Epithelial cell of prostate (primary cell): ENCODE results near the gene SLCO2A1.

Source experiments
- DNase-seq: peaks from one replicate; pipeline ENCODE4 v3.0.0-alpha.2; 2011; ENCODE audit warnings: low read depth, low spot score
- H3K27ac ChIP-seq: fragments of 450-650 bp; 2 replicates; pipeline ENCODE4 v1.5.1; 2017; ENCODE audit warnings: mild to moderate bottlenecking

Gene SLCO2A1

DNA sequence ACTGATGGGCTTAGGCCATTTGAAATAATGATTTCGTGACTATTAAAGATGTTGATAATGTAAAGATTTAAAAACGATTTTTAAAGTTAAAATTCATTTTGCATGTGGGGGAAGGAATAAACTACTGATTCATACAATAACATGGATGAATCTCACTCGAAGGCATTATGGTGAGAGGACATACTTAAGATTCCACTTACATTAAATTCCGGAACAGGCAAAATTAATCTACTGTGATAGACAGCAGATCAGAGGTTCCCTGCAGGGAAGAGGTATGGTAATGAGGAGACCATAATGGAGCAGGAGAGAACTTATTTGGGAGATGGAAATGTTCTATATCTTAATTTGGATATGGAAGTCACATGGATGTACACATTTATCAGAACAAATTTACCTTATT, 105.7 kb downstream of the SLCO2A1 start:
- H3K27ac ChIP-seq = no peak overlapping the region
- DNase-seq = no peak

DNA sequence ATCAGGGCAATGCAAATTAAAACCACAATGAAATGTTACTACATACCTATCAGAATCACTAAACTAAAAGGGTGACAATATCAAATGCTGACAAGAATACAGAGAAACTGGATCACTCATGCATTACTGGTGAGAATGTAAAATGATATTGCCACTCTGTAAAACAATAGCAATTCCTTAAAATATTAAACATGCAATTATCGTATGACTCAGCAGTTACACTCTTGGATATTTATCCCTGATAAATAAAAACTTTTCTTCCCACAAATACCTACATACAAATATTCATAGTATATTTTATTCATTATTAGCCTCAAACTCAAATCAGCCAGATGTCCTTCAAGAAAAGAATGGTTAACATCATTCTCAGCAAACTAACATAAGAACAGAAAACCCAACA, 108.1 kb downstream of the SLCO2A1 start:
- H3K27ac ChIP-seq = no peak overlapping the region
- DNase-seq = no peak

DNA sequence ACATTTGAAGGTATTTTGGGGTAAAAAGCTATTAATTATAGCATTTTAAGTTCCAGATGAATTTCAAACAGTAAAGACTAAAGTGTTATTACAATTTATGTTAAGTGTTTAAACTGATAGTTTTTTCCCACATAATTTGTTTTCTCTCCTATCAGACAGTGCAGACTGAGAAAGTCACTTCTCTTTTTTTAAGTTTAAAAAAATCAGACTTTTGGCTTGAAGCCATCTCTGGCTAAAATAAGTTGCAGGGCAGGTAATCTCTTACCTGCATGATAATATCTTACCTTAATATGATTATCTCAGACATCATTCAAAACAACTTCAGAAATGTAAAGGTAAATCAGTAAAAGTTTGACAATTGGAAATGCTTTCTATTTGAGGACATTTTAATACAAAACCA, 112.6 kb downstream of the SLCO2A1 start:
- no peak for DNase-seq
- no peak overlapping the region for H3K27ac ChIP-seq

DNA sequence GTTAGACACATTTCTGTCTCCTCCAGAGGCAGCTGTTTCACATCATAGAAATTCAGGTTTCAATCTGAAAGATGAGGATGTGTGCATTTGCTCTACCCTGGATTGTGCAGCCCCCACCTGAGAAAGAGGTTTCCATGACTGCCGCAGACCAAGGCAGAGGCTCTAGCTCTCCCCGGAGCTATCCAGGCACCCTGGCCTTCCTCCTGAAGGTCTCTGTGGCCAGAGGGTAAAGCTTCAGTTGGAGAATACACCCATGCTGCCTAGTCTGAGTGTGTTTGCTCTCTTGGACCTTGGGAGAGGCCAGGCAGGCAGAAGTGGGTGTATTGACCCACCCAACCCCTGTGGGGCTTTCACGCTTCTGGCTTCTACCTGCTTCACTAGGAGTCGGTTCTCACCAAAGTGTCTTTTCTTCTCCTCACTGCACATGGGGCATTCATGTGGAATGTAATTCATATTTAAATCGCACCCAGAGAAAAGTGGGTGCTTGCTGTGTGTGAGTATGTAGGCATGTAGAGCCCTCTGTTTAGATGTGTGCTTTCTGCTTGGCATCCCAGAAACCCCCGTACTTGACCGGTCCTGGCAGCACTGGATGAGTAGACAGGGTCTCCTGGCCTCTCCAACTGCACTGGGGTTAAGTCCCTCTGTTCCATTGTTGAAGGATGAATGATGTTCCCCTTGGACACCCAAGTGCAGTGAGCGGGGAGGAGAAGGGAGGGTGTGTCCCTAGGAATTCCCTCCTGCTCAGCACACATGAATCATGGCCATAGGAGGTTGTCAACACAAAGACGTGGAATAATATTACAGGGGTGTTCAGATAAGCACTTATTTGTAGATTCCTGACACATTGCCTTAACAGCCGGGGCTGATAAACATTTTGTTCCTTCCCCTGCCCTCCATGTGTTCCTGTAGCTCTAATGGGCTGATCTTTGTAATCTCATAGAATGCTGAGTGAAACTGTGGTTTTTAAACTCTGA, 113.8 kb downstream of the SLCO2A1 start:
- DNase-seq = no peak
- H3K27ac ChIP-seq = no peak overlapping the region

DNA sequence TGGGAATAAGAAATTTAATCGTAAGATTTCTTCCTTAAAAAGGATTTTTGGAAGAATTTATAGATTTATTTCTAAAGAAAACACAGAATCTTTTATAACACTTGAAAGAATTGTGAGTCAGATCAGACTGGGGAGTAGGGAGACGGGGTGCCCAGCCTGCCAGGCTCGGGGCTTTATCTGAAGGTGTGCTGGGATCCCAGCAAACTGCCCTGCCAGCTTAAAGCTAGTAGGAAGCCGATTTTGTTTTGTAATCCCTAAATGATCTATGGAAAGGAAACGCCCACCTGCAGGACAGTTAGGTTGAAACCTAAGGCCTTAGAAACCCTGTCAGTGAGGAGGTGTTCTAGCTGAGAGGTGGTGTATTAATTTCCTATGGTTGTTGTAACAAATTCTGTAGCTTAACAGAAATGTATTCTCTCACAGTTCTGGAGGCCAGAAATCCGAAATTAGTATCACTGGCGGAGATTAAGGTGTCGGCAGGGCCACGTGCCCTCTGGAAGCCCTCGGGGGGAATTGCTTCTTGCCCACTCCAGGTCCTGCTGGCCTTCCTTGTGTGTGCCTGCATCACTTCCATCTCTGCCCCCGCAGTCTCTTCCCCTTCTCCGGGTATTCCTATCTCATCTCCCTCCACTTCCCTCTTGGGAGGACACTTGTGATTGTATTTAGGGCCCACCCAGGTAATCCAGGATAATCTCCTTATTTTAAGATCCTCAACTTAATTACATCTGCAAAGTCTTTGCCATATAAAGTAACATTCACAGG, 114.7 kb downstream of the SLCO2A1 start:
- DNase-seq = no peak
- no peak overlapping the region for H3K27ac ChIP-seq

DNA sequence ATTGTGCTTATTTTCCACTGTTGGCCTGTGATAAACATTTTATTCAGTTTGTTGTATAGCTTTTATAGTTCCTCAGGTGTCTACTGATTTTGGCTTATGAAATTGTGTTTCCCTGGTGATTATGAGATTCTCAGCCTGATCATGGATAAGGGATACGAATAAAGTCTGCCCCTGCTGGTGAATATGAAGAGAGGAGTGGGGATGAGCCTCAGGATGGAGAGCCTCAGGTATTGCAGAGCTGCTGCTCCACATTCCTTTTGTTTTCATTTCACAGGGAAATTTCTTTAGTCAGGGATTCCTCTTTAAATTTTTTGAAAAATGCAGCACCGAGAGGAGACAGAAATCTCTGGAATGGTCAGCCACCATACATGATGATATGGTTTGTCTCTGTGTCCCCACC, 119.3 kb downstream of the SLCO2A1 start:
- no peak for DNase-seq
- no peak overlapping the region for H3K27ac ChIP-seq

DNA sequence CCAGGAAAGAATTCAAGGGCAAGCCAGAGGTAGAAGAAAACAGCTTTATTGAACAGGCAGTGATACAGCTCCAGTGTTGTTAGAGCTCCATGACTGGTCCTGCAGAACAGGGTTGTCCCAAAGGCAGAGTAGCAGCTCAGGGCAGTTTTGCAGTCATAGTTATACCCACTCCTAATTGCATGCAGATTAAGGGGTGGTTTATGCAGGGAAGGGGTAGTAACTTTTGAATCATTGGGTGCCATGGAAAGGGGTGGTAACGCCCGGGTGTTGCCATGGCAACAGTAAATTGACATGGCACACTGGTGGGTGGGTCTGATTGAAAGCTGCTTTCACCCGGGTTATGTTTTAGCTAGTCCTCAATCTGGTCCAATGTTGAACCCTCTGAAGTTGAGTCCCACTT, 124.3 kb downstream of the SLCO2A1 start:
- DNase-seq = no peak
- H3K27ac ChIP-seq = no peak overlapping the region

DNA sequence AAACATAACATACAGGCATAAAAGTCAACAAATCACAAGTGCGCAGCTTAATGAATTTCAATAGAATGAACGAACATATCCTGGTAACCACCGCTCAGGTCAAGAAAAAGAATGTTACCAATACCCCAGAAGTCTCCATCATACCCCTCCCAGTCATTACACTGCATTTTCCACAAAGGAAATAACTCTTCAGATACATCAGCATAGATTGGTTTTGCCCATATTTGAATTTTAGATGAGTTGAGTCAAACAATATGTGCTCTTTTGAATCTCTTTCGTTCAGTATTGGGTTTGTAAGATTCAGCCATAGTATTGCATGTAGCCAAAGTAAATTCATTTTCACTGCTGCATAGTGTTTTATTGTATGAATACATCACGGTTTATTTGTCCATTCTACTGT, 127.9 kb downstream of the SLCO2A1 start:
- DNase-seq = no peak
- no peak overlapping the region for H3K27ac ChIP-seq

DNA sequence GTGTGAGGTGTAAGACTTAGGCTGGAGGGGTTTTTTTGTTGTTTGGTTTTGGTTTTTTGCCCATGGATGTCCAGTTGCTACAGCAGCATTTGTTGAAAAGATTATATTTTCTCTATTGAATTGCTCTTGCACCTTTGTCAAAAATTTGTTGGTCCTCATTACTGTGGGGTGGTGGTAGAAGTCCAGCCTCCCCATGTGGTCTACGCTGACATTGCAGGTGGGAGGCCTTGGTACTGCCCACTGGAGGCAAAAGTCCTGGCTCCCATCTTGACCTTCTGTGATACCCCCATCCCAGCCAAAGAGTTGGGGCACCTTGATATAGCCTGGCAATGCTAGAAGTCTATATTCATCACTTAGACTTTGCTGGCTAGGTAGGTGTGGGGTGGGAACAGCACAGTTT, 128.6 kb downstream of the SLCO2A1 start:
- DNase-seq = no peak

DNA sequence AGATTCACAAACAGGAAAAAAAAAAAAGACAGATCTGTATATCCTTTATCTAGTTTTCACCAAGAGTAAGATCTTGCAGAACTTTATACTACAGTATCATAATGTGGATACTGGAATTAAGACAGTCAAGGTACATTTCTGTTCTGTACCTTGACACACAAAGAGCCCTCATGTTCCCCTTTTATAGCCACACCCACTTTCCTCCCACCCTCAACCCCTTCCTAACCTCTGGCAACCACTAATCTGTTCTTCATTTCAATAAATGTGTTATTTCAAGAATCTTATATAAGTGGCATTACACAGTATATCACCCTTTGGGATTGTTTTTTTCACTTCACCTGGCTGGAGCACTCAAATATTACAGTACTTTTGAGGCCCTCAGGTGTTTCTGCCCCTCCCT, 130.4 kb downstream of the SLCO2A1 start:
- DNase-seq = no peak
- H3K27ac ChIP-seq = no peak overlapping the region

More for the DNA sequence above, 128.6 kb downstream of the SLCO2A1 start:
- no peak overlapping the region for H3K27ac ChIP-seq

DNA sequence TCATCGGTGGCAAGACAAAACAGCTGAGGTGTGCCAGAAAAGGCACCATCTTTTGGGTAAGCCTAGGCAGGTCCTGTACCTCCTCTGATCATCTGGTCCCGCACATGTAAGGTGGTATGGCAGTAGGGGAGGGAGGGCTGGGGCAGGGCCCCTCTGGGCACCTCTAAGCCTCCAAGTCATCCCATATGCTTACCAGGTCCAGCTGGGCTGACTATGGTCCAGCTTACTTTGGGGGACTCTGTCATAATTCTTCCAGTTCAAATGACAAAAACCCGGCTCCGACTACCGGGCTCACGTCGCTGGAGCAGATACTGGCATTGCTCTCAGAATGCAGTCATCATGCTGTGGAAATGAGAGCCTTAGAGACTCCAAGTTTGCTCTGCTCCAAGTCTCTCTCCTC, 132.2 kb downstream of the SLCO2A1 start:
- no peak overlapping the region for H3K27ac ChIP-seq
- no peak for DNase-seq

DNA sequence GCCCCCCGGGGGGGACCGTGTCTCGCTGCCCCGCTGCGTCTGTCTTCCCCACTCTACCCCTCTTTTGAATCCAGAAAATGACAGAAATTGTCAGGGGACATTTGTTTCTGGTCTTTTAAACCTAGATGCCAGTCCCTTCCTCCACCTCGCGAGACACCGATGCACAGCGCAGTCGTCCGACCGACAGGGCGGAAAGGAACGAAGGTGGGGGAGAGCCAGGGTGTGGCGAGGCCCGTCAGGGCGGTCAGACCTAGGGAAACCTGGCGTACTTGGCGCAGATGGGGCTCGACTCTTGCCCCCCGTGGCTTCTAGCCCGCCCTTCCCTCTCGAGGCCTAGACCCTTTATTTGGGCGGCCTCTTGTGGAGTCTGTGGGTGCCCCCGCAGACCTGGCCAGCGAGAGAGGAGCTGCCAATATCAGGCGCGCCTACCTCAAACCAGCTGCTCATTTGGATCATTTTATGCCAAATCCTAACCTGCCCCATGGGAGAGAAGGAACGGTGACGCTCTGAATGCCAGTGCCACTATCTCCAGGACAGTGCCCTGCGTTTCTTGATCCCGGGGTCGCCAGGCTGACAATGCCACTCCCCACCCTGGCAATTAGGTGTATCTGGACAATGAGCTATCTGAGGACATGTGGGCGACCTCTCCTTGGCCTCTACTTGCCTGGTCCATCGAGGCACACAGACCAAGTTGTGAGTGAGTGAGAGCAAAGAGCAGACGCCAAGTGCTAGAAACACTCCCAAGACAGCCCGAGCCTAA, 133.5 kb downstream of the SLCO2A1 start:
- DNase-seq = no peak
- H3K27ac ChIP-seq = no peak overlapping the region

DNA sequence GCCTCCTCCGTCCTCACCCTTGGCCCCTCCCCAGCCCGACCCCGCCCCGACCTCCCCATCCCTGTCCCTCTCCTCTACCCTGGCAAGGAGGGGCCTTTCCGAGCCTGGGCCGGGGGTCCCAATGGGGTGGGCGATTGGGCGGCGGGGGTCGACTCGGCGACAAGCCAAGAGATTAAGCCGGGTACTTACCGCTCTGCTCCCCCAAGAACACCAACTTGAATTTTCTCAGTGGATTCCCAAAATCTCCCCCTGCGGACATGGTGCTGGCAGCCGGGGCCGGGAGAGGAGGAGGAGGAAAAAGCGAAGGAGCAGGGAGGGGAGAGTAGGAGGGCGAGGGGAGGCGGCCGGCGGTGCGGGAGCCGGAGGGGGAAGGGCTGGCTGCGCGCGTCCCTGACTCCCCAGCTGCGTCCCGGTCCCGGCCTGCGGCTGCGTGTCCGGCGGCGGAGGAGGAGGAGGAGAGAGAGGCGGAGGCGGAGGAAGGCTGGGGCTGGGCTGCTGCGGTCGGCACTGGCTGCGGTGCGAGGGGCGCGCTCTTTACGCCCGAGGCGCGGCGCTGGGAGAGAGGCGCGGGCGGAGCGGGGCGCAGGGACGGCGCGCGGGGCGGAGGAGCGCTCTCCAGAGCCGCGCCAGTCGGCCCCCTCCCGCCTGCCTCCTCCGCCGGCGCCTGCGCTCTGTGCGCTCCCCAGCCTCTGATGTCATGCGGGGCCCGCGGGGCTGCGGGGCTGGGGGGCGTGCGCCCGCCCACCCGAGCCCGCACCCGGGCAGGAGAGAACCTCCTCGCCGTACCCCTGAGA, 134.3 kb downstream of the SLCO2A1 start, which contains the start of gene RAB6B:
RAB6B (minus strand) TSS at position 675 of the 794 bp plus-strand sequence; CDS start at position 259, 416 bp downstream.
- DNase-seq = no peak
- H3K27ac ChIP-seq = no peak within 1 kb of the TSS

DNA sequence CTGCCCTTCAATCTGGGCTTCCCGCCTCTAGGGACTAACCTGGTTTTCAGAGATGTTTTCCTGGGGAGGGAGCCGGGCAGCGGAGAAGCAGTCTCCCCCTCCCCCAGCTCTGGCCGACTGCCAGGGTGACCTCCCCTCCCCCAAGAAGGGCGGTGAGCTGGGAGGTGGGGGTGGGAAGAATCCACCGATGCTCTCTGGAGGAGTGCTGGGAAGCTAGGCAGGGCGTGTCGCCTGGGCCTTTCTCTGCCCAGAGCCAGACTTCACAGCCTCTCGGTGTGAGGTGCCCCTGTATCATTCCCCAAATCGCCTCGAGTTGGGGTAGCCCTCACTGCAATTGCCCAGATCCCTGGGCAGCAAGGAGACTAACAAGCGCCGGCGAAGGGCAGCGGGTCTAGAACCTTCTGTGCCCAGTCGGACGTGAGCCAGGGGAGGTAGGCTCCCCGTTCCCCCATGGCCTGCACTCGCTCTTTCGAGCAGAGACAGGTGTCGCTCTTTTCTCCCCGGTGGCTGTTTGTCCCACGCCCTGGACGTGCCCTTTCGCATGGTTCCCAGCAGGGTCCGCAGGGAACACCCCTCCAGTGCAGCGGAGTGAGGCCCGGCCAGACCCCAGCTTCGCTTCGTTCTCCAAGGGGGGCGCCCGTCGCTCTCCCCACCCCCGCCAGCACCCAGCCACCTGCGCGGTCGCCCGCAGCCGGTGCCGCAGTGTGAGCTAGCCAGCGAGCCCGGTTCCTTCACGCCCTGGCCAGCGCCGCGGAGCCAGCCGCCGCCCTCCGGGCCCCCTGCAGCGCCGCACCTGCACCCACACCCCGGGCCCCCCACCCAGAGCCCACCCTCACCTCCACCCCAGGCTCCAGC, 135.1 kb downstream of the SLCO2A1 start:
- H3K27ac ChIP-seq = no peak overlapping the region
- no peak for DNase-seq

DNA sequence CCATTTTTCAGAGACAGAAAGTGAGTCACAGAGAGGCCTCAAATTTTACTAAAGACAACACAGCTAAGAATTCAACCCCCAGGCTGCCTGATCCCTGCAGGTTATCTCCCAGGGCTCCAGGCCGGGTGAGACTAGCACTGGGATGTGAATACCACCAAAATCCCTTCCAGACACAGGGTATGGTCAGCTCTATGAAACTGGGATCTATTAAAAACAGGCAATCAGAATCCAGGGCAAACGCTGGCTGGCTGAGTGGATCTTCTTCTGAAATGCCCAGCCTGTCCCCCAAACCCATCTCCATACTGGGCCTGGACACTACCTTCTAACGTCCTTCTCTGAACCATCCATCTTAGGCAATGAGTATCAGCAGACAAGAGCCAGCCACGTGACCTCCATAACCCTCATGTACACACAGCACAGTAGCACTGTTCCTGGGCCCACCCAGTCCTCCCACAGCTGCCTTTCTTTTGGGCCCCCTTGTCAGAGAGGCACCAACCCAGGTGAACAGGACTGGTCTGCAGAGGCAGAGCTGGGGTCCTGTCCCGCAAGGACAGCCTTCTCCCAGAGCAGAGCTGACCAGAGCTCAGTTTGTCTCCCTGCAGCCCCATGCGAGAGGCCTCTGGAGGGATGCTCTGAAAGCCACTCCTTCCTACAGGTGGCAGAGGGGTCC, 135.9 kb downstream of the SLCO2A1 start:
- no peak for DNase-seq

DNA sequence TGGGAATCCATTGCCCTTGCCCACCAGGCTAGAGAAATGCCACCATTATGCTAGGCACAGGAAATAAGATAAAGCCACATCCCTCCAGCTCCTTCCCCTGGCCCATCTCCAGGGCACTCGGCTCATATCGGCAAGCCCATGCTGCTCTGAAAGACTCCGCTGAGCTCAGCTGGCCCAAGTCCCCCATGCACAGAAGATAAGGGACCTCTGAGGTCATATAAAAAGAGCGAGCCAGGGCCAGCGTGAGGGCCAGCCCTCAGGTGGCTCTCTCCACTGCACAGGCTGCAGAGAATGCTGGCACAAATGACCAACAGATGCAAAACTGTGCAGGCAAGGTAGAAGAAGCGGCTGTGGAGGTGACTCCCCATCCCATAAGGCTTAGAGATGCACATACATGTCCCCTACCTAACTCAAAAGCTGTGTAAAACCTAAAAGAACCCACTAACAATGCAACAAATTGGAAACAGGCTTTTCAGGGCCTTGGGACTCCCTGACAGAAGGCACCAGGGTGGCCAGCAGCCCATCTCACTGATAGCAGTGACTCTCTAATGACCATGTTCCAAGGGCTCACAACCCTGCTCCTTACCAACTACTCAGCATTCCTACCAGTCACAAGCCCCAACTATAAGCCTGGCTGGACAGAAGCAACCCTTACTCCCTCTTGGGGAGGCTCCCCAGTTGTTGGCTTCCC, 137.0 kb downstream of the SLCO2A1 start:
- no peak overlapping the region for H3K27ac ChIP-seq
- no peak for DNase-seq

More for the DNA sequence above, 135.9 kb downstream of the SLCO2A1 start:
- H3K27ac ChIP-seq = no peak overlapping the region

DNA sequence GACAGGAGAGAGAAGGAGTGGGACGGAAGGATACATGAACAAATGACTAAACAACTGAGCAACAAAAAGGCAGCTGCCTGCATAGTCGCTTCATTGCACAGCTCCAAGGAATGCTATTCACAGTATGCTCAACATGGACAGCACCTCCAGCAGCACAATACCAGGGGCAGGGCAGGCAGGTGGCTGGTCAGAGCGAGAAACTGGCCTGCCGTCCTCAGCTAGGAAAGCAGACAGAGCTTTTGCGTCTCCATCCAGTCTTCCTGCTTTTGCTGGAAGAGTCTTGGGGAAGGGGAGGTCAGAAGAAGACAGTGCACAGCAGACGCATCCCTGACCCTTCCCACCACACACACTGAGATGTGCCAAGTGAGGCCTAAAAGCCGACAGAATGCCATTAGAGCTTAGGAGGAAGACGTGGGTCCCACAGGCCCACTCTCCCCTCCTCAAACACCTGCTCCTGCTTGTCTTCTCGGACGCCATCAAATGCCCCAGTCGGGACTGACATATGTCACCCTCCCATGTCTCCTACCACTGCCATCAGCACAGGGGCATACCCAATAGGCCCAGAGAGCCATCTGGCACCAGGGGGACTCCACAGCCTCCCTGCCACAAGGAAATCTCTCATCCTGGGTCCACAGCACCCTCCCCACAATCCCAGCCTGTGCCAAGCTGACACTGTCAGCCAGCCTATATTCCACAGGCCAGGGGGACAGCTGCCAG, 137.9 kb downstream of the SLCO2A1 start:
- no peak overlapping the region for H3K27ac ChIP-seq
- DNase-seq = no peak
